ENCODE measurements around the gene NET1.
A peak's percentile ranks its signal among the peaks of the same experiment; 100 is the strongest.
"Not testable (repeated sequence)": the region's sequence is repeated elsewhere in the genome, so short reads cannot be mapped to it uniquely, and the experiment has no call there.

NET1 gene

GRCh38 chr10:5461914-5462840 is 49.8 kb downstream of the NET1 start:
- Mint-ChIP-seq H3K4me1 (peaks cover 12% of the 10 kb centered on the region), H3K9me3 (no peaks in the 10 kb centered on the region), H3K27me3 (peaks cover 9% of the 10 kb centered on the region), H3K4me3 (no peak overlapping the region), H3K27ac (no peak overlapping the region), H3K36me3 (peaks cover 7% of the 10 kb centered on the region)
- ATAC-seq, result peak; percentile 47

- no peak for ATAC-seq
- no peak overlapping the region for H3K4me3 Mint-ChIP-seq
- H3K36me3 Mint-ChIP-seq, result peaks cover 4% of the 10 kb centered on the region
- peaks cover 9% of the 10 kb centered on the region for H3K27me3 Mint-ChIP-seq
- H3K9me3 Mint-ChIP-seq, result peaks cover under 1% of the 10 kb centered on the region
- no peak overlapping the region for H3K27ac Mint-ChIP-seq
- H3K4me1 Mint-ChIP-seq, result peaks cover 12% of the 10 kb centered on the region
Observed at GRCh38 chr10:5462841-5463293, 50.5 kb downstream of the NET1 start.

- no peak for ATAC-seq
- Mint-ChIP-seq H3K27ac (no peak overlapping the region), H3K4me3 (no peak overlapping the region), H3K27me3 (peaks cover 9% of the 10 kb centered on the region), H3K36me3 (no peaks in the 10 kb centered on the region), H3K9me3 (peaks cover 6% of the 10 kb centered on the region), H3K4me1 (peaks cover 12% of the 10 kb centered on the region)
Observed at GRCh38 chr10:5464546-5464945, 52.2 kb downstream of the NET1 start.

GRCh38 chr10:5465976-5466450 is 53.7 kb downstream of the NET1 start:
- no peak for ATAC-seq
- Mint-ChIP-seq H3K27ac (no peak overlapping the region), H3K4me3 (no peak overlapping the region), H3K9me3 (peaks cover 6% of the 10 kb centered on the region), H3K4me1 (peaks cover 12% of the 10 kb centered on the region), H3K27me3 (peaks cover 9% of the 10 kb centered on the region), H3K36me3 (no peaks in the 10 kb centered on the region)

- ATAC-seq, result peak; percentile 21
- H3K36me3 Mint-ChIP-seq, result no peaks in the 10 kb centered on the region
- no peak overlapping the region for H3K27ac Mint-ChIP-seq
- H3K27me3 Mint-ChIP-seq, result peaks cover 9% of the 10 kb centered on the region
- peaks cover 6% of the 10 kb centered on the region for H3K9me3 Mint-ChIP-seq
- peaks cover 8% of the 10 kb centered on the region for H3K4me1 Mint-ChIP-seq
- H3K4me3 Mint-ChIP-seq, result no peak overlapping the region
Observed at GRCh38 chr10:5466451-5467206, 54.3 kb downstream of the NET1 start.

- Mint-ChIP-seq H3K4me3 (no peak overlapping the region), H3K36me3 (no peaks in the 10 kb centered on the region), H3K4me1 (peaks cover 3% of the 10 kb centered on the region), H3K27ac (no peak overlapping the region), H3K27me3 (peaks cover 9% of the 10 kb centered on the region), H3K9me3 (peaks cover 6% of the 10 kb centered on the region)
- no peak for ATAC-seq
Observed at GRCh38 chr10:5467207-5467535, 54.8 kb downstream of the NET1 start.

GRCh38 chr10:5467634-5468255 is 55.4 kb downstream of the NET1 start:
- ATAC-seq, result no peak
- Mint-ChIP-seq H3K36me3 (no peaks in the 10 kb centered on the region), H3K27ac (no peak overlapping the region), H3K4me1 (no peaks in the 10 kb centered on the region), H3K9me3 (peaks cover 6% of the 10 kb centered on the region), H3K4me3 (no peak overlapping the region), H3K27me3 (peaks cover 9% of the 10 kb centered on the region)

GRCh38 chr10:5468262-5469106 is 56.1 kb downstream of the NET1 start:
- ATAC-seq, result no peak
- no peak overlapping the region for H3K27ac Mint-ChIP-seq
- H3K36me3 Mint-ChIP-seq, result no peaks in the 10 kb centered on the region
- H3K9me3 Mint-ChIP-seq, result peaks cover 6% of the 10 kb centered on the region
- peaks cover 11% of the 10 kb centered on the region for H3K27me3 Mint-ChIP-seq
- H3K4me1 Mint-ChIP-seq, result no peaks in the 10 kb centered on the region
- no peak overlapping the region for H3K4me3 Mint-ChIP-seq

GRCh38 chr10:5469353-5470061 is 57.1 kb downstream of the NET1 start:
- no peak overlapping the region for H3K4me3 Mint-ChIP-seq
- H3K4me1 Mint-ChIP-seq, result no peaks in the 10 kb centered on the region
- H3K27me3 Mint-ChIP-seq, result peaks cover 11% of the 10 kb centered on the region
- no peak overlapping the region for H3K27ac Mint-ChIP-seq
- ATAC-seq, result peak; percentile 8
- peaks cover 6% of the 10 kb centered on the region for H3K9me3 Mint-ChIP-seq
- H3K36me3 Mint-ChIP-seq, result no peaks in the 10 kb centered on the region

GRCh38 chr10:5470062-5470751 is 57.9 kb downstream of the NET1 start:
- Mint-ChIP-seq H3K9me3 (peaks cover 6% of the 10 kb centered on the region), H3K27ac (no peak overlapping the region), H3K4me1 (no peaks in the 10 kb centered on the region), H3K36me3 (no peaks in the 10 kb centered on the region), H3K4me3 (no peak overlapping the region), H3K27me3 (peaks cover 11% of the 10 kb centered on the region)
- ATAC-seq, result peak; percentile 31

GRCh38 chr10:5474642-5475041 is 62.3 kb downstream of the NET1 start:
- H3K36me3 Mint-ChIP-seq, ATAC-seq, H3K4me3 Mint-ChIP-seq, H3K9me3 Mint-ChIP-seq, H3K4me1 Mint-ChIP-seq, H3K27ac Mint-ChIP-seq: not testable (repeated sequence)
- peaks cover 11% of the 10 kb centered on the region for H3K27me3 Mint-ChIP-seq

GRCh38 chr10:5475088-5475487 is 62.7 kb downstream of the NET1 start:
- ATAC-seq, H3K9me3 Mint-ChIP-seq, H3K36me3 Mint-ChIP-seq, H3K27ac Mint-ChIP-seq, H3K4me3 Mint-ChIP-seq: not testable (repeated sequence)
- Mint-ChIP-seq H3K4me1 (peaks cover 11% of the 10 kb centered on the region), H3K27me3 (peaks cover 11% of the 10 kb centered on the region)

GRCh38 chr10:5475974-5476807 is 63.8 kb downstream of the NET1 start:
- H3K4me3 Mint-ChIP-seq, H3K27ac Mint-ChIP-seq, H3K36me3 Mint-ChIP-seq, H3K9me3 Mint-ChIP-seq, ATAC-seq: not testable (repeated sequence)
- Mint-ChIP-seq H3K27me3 (peaks cover 11% of the 10 kb centered on the region), H3K4me1 (peaks cover 13% of the 10 kb centered on the region)
